ENCODE results near the gene TGFA.

TGFA gene

DNA sequence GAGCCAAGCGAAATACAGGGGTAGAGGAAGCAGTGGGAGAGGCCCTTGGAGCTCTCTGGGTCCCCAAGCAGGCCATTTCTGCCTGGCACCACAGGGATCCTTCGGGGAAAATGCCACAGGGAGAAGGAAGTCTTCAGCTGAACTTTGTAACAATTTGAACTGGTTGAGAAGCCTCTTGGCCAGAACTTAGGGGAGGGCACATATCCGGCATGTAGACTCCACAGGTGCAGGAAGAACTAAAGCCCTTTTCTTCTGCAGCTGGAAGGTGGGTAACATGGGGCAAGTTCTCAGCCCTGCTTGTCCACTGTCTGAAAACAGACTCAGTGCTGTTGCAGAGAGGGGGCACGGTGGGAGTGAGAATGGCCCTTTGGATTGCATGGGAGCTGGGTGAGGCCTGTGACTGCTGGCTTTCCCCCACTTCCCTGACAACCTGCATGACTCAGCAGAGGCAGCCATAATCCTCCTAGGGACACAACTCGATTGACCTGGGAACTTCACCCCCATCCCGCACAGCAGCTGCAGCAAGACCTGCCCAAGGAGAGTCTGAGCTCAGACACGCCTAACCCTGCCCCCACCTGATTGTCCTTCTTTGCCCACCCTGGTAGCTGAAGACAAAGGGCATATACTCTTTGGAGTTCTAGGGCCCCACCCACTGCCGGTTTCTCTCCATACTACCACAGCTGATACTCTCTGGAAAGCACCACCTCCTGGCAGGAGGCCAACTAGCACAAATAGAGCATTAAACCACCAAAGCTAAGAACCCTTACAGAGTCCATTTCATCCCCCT, 150.2 kb downstream of the TGFA start:
- no peak for DNase-seq

DNA sequence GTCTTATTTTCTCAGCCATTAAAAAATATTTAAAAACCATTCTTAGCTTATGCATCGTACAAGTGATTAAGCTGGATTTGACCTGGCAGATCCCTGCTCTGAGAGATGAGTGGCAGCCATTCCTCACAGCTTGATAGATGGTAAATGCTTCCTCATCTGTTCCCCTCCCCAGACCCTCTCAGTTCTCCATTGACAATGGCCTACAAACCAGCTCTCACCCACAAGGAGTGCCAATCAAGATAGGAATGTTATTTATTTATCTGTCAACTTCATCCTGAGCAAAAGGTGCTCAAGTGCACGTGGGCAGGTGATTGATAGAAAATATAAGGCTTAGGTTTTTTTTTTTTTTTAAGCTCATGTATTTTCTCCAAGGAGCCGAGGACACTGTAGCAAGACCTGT, 153.1 kb downstream of the TGFA start:
- DNase-seq = no peak

DNA sequence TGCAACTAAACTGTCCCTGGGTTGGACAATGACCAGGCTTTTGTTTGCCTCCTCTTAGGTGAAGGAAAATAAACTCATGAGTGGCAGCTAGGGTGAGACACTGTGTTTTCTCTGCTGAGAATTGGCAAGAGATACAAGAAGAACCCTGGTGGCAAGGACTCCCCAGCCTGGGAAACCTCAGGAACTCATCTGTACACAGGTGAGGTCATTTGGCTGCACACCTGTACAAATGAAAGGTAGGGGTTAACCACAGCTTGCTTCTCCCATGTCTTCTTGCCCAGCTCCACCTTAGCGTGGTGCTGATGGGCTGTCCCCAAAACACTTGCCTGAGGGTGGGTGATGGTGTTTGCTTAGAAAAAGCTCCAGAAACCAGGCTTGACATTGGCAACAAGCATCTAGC, 154.6 kb downstream of the TGFA start:
- DNase-seq = no peak
